HFF-Myc (cell line): ENCODE data around the gene GADD45B.
A peak's percentile ranks its signal among the peaks of the same experiment; 100 is the strongest.
"Not testable (repeated sequence)": the region's sequence is repeated elsewhere in the genome, so short reads cannot be mapped to it uniquely, and the experiment has no call there.

Experiments used
- DNase-seq: peaks from one replicate; pipeline ENCODE4 v3.0.0-alpha.2; 2011; ENCODE audit warnings: low read depth; ENCODE audit errors: extremely low read depth
- H3K4me3 ChIP-seq: replicated peaks from 2 replicates; pipeline ENCODE4 v1.5.1; 2011; ENCODE audit warnings: low read depth, mild to moderate bottlenecking, control low read depth, low read length
- TF ChIP-seq, protein P1 (sequence below): IDR thresholded peaks from 2 replicates; pipeline ENCODE4 v1.5.1; 2012; ENCODE audit warnings: mild to moderate bottlenecking, low read depth, low read length, control low read depth; ENCODE audit errors: missing control alignments

The GADD45B gene

DNA sequence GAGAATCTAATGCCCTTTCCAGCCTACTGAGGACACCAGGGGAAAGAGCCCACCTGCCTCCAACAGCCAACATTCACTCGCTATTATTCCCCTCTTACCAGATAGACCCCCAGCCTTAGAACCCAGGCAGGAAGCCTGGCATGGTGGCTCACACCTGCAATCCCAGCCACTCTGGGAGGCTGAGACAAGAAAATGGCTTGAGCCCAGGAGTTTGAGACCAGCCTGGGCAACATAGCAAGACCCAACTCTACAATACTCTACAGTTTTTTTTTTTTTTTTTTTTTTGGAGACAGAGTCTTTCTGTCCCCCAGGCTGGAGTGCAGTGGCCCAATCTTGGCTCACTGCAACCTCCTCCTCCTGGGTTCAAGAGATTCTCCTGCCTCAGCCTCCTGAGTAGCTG is 15.7 kb upstream of the GADD45B start:
- no peak for DNase-seq
- TF ChIP-seq, protein P1, sequence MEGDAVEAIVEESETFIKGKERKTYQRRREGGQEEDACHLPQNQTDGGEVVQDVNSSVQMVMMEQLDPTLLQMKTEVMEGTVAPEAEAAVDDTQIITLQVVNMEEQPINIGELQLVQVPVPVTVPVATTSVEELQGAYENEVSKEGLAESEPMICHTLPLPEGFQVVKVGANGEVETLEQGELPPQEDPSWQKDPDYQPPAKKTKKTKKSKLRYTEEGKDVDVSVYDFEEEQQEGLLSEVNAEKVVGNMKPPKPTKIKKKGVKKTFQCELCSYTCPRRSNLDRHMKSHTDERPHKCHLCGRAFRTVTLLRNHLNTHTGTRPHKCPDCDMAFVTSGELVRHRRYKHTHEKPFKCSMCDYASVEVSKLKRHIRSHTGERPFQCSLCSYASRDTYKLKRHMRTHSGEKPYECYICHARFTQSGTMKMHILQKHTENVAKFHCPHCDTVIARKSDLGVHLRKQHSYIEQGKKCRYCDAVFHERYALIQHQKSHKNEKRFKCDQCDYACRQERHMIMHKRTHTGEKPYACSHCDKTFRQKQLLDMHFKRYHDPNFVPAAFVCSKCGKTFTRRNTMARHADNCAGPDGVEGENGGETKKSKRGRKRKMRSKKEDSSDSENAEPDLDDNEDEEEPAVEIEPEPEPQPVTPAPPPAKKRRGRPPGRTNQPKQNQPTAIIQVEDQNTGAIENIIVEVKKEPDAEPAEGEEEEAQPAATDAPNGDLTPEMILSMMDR: no peak
- H3K4me3 ChIP-seq: no peak overlapping the region

DNA sequence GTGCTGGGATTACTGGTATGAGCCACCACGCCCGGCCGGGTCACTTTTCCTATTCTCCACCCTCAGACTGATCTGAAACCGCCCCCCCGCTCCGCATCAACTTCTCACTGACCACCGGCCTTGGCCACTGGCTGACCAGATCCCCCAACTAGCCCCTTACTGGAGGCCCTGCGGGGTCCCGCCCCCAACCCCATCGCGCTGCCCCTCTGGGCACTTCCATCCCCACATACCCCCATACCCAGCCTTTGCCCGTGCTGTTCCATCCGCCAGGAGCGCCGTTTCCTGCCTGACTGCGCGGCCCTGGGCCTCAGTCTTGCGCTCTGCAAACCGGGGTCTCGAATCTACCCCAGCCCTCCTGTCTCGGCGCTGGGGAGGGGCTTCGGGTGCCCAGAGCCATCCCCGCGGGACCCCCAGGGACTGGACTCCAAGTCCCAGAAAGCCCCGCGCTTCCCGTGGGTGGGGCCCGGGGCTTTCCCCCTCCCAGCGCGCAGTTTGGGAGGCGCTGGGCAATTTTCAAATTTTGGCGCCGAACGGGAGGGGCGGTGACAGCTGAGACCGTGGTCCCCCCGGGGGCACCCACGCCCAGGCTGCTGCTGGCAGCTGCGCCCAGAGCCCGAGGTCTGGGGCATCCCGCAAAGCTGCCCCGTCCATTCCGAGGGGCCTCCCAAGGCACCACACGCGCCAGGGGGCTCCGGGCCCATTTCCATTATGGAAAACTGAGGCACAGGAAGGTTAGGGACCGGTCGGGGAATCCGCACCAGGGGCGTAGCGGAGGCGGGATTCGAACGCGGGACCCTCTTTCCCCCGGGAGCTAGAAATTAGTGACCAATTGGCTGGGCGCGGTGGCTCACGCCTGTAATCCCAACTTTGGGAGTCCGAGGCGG is 13.9 kb upstream of the GADD45B start:
- DNase-seq: no peak
- peak overlapping the region; percentile 59 for H3K4me3 ChIP-seq
- TF ChIP-seq, protein P1: peak; percentile 4

DNA sequence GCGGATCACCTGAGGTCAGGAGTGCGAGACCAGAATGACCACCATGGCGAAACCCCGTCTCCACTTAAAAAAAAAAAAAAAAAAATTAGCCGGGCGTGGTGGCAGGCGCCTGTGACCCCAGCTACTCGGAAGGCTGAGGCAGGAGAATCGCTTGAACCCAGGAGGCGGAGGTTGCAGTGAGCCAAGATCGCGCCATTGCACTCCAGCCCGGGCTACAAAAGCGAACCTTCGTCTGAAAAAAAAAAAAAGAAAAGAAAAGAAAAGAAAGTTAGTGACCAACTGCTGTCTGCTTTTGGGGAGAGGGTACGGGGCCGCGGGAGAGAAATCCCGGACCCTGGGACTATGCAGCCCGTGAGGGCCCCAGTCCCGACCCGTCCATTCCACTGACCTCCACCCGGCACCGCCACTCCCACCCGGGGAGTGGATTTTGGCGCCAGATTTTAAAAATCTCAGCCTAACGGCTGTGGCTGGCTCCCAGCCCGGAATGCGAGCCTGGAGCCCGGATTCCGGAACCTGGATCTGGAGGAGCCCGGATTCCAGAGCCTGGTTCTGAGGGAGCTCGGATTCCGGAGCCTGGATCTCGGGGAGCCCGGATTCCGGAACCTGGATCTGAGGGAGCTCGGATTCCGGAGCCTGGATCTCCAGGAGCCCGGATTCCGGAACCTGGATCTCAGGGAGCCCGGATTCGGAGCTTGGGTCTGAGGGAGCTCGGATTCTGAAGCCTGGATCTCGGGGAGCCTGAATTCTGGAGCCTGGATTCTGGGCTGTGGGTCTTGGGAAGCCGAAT is 13.1 kb upstream of the GADD45B start:
- DNase-seq: peak; percentile 93
- TF ChIP-seq, protein P1: no peak
- H3K4me3 ChIP-seq: peak overlapping the region; percentile 59

DNA sequence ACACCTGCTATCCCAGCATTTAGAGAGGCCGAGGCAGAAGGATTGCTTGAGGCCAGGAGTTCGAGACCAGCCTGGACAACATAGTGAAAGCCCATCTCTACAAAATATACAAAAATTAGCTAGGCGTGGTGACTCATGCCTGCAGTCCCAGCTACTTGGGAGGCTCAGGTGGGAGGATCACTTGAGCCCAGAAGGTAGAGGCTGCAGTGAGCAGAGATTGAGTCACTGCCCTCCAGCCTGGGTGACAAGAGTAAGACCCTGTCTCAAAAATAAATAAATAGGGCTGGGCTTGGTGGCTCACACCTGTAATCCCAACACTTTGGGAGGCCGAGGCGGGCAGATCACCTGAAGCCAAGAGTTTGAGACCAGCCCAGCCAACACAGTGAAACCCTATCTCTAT is 12.2 kb upstream of the GADD45B start:
- not testable (repeated sequence) for DNase-seq

DNA sequence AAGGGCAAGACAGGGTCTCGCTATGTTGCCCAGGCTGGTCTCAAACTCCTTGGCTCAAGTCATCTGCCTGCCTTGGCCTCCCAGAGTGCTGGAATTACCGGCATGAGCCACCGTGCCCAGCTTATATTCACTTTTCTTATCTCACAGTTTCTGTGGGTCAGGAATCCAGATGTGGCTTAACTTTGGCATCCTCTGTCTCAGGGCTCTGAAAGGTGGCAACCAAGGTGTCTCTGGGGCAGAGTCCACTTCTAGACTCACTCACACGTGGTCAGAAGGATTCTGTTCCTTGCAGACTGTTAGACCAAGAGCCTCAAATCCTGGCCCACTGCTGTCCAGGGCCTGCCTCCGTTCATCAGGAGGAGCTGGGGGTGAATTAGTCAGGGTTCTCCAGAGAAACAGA is 11.5 kb upstream of the GADD45B start:
- no peak overlapping the region for H3K4me3 ChIP-seq

More for the DNA sequence above, 12.2 kb upstream of the GADD45B start:
- H3K4me3 ChIP-seq: not testable (repeated sequence)

DNA sequence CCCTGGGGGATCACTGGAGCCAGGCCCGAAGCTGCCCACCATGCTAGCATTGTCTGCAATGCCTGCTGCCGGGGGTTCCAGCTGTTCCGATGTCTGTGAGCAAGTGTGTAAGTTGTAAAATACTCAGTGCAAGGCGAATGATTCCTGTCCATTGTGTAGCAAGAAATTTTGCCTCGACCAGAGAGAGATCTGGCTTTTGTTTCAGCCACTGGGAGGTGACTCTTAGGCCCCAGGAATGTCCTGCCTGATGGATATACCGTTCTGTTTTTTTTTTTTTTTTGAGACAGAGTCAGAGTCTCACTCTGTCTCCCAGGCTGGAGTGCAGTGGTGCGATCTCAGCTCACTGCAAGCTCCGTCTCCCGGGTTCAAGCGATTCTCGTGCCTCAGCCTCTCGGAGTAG is 7.3 kb upstream of the GADD45B start:
- no peak overlapping the region for H3K4me3 ChIP-seq
- no peak for DNase-seq
- TF ChIP-seq, protein P1: no peak

More for the DNA sequence above, 11.5 kb upstream of the GADD45B start:
- DNase-seq: no peak
- TF ChIP-seq, protein P1: no peak

DNA sequence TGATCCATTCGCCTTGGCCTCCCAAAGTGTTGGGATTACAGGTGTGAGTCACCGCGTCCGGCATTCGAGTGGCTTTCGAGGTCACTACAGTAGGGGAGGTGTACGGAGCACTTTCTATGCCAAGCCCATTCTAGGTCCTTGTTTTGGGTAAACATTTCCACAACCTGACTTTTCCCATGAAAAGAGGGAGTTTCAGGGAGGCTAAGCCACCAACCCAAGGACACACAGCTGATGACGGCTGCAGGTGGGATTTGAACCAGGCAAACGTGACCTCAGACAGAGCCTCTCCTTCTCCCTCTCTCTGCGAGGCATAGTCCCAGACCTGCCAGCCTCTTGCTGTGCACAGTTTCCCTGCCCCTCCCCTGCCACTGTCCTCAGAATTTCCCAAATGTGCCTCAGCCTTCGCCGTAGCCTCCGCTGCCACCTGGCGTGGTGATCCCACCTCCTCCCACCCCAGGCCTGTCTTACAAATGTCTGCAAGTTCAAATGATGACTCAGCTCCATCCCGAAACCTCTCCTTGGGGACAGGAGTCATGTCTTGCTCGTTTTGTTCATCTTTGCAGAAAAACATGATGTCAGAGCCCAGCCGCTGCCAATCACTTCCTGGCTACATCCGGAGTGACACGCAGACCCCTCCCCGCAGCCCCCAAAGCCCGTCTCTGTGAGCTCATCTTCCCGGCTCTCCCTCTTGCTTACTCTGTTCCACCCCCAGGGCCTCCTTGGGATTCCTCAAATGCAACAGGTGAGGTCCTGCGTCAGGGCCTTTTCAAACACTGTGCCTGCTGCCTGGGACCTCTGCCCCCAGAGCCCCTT is 6.6 kb upstream of the GADD45B start:
- no peak for DNase-seq
- H3K4me3 ChIP-seq: no peak overlapping the region
- TF ChIP-seq, protein P1: no peak

DNA sequence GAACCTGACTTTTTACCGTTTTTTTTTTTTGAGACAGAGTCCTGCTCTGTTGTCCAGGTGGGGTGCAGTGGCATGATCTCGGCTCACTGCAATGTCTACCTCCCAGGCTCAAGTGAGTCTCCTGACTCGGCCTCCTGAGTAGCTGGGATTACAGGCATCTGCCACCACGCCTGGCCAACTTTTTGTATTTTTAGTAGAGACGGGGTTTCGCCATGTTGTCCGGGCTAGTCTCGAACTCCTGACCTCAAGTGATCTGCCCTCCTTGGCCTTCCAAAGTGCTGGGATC is 6.1 kb upstream of the GADD45B start:
- H3K4me3 ChIP-seq, DNase-seq: not testable (repeated sequence)
